Tibial artery (tissue), 4 donors: ENCODE measurements around the gene ATF7IP.
A peak's percentile ranks its signal among the peaks of the same experiment; 100 is the strongest.

Experiments
- DNase-seq, 2 donors: peaks; one replicate each; pipeline ENCODE4 v3.0.0-alpha.2; 2019
- H3K27ac ChIP-seq, 2 donors: fragments of 200-600 bp; sonication (generic) in 1 of 2; 1 replicate in 1 of 2; 2 replicates in 1 of 2; pipeline ENCODE4 v1.5.1; 2018 to 2019; ENCODE audit warnings: mild to moderate bottlenecking in 1 of 2
- H3K27me3 ChIP-seq, 2 donors: fragments of 200-600 bp; sonication (generic) in 1 of 2; one replicate each; pipeline versions ENCODE4 v1.5.1 to v1.6.0; 2016 to 2019
- H3K36me3 ChIP-seq, 3 donors: fragments of 200-600 bp; sonication (generic) in 2 of 3; one replicate each; pipeline ENCODE4 v1.5.1; 2016 to 2019; ENCODE audit warnings: mild to moderate bottlenecking in 2 of 3
- H3K4me1 ChIP-seq, 4 donors: fragments of 200-600 bp; sonication (generic) in 2 of 4; 1 replicate in 3 of 4; 2 replicates in 1 of 4; pipeline ENCODE4 v1.5.1; 2016 to 2019
- H3K4me3 ChIP-seq, 2 donors: fragments of 200-600 bp; sonication (generic) in 1 of 2; 1 replicate in 1 of 2; 2 replicates in 1 of 2; pipeline ENCODE4 v1.5.1; 2018 to 2019; ENCODE audit warnings: mild to moderate bottlenecking in 2 of 2
- H3K9me3 ChIP-seq, 3 donors: fragments of 200-600 bp; sonication (generic) in 1 of 3; one replicate each; pipeline ENCODE4 v1.5.1; 2016 to 2019
- intact Hi-C: fragments of 100-400 bp; cut with DNase I; formaldehyde crosslinking; loops from one replicate; pipeline ENCODE4 v1.15.0; 2023; ENCODE audit warnings: low total_unique reads
- TF ChIP-seq, protein P1 (sequence below), 2 experiments: fragments of 200-600 bp in 1 of 2; fragments of 450-650 bp in 1 of 2; IDR thresholded peaks; one replicate each; pipeline ENCODE4 v1.5.1; 2017 to 2019; ENCODE audit warnings: antibody characterized with exemption in 2 of 2, mild to moderate bottlenecking in 1 of 2, moderate library complexity in 1 of 2

Gene ATF7IP

DNA sequence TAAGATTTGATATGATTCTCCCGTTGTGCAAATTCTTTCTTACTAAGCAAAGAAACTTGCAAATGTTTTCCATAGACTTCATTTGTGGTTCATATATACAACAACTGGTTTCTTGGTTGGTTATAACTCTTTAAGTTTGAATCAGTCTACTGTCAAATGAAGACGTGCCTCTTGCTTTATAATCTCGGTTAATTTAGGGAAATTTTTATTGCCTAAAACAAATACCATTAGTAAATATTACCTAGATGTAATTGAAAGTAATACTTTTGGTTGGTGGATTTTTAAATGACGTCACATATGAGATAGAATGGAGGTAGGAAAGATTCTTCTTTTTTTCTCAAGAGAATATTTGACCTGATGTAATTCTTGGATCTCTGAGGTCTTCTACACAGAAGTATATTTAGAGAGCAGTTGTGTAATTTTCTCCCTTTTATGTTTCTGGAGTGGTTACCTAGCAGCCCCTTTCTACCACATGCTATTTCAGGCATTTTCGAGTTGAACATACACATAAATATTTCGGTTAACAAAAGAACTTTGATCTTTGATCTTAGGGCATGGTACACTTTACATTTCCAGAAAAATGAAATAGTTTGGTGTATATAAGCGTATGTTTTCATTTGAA lies 1.7 kb downstream of the ATF7IP start:
- no peaks in the 10 kb centered on the region for H3K27me3 ChIP-seq
- DNase-seq, result no peak
- no peaks in the 10 kb centered on the region for H3K36me3 ChIP-seq
- TF ChIP-seq, protein P1, sequence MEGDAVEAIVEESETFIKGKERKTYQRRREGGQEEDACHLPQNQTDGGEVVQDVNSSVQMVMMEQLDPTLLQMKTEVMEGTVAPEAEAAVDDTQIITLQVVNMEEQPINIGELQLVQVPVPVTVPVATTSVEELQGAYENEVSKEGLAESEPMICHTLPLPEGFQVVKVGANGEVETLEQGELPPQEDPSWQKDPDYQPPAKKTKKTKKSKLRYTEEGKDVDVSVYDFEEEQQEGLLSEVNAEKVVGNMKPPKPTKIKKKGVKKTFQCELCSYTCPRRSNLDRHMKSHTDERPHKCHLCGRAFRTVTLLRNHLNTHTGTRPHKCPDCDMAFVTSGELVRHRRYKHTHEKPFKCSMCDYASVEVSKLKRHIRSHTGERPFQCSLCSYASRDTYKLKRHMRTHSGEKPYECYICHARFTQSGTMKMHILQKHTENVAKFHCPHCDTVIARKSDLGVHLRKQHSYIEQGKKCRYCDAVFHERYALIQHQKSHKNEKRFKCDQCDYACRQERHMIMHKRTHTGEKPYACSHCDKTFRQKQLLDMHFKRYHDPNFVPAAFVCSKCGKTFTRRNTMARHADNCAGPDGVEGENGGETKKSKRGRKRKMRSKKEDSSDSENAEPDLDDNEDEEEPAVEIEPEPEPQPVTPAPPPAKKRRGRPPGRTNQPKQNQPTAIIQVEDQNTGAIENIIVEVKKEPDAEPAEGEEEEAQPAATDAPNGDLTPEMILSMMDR (IDR thresholded peaks at IDR 0.05), result no peak
- peak overlapping the region; percentile 65 to 71 for H3K4me3 ChIP-seq
- H3K4me1 ChIP-seq, result peaks cover 0 to 29% (median 2%) of the 10 kb centered on the region in 4 donors
- no peaks in the 10 kb centered on the region for H3K9me3 ChIP-seq
- peak overlapping the region; percentile 90 to 92 for H3K27ac ChIP-seq
- intact Hi-C loops, result no loop called here

DNA sequence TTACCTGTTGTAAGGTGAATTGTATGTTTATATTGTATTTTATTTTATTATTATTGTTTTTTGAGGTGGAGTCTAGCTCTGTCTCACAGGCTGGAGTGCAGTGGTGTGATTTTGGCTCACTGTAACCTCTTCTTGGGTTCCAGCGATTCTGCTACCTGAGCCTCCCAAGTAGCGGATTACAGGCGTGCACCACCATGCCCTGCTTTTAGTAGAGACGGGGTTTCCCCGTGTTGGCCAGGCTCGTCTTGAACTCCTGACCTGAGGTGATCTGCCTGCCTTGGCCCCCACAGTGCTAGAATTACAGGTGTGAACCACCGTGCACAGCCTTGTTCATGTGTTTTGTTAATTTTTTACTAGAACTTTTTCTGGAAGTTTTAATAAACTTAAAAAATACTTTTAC lies 3.8 kb downstream of the ATF7IP start:
- peaks cover 0 to 41% (median 2%) of the 10 kb centered on the region in 4 donors for H3K4me1 ChIP-seq
- H3K36me3 ChIP-seq, result no peaks in the 10 kb centered on the region
- no peak overlapping the region for H3K27ac ChIP-seq
- H3K27me3 ChIP-seq, result no peaks in the 10 kb centered on the region
- TF ChIP-seq, protein P1 (IDR thresholded peaks at IDR 0.05), result no peak
- intact Hi-C loops, result no loop called here
- no peak for DNase-seq
- H3K4me3 ChIP-seq, result no peak overlapping the region
- H3K9me3 ChIP-seq, result no peaks in the 10 kb centered on the region

- peaks cover 0 to 4% (median 0%) of the 10 kb centered on the region in 3 donors for H3K36me3 ChIP-seq
- no peaks in the 10 kb centered on the region for H3K27me3 ChIP-seq
- H3K9me3 ChIP-seq, result no peaks in the 10 kb centered on the region
- H3K4me1 ChIP-seq, result peaks cover 0 to 37% (median 3%) of the 10 kb centered on the region in 4 donors
- no peak overlapping the region for H3K4me3 ChIP-seq
- TF ChIP-seq, protein P1 (IDR thresholded peaks at IDR 0.05), result no peak
- no peak for DNase-seq
- peak overlapping the region in 1 of 2 donors; percentile 47 for H3K27ac ChIP-seq
- intact Hi-C loops, result no loop called here
Measured at GRCh38 chr12:14373217-14373616, 7.7 kb downstream of the ATF7IP start.

DNA sequence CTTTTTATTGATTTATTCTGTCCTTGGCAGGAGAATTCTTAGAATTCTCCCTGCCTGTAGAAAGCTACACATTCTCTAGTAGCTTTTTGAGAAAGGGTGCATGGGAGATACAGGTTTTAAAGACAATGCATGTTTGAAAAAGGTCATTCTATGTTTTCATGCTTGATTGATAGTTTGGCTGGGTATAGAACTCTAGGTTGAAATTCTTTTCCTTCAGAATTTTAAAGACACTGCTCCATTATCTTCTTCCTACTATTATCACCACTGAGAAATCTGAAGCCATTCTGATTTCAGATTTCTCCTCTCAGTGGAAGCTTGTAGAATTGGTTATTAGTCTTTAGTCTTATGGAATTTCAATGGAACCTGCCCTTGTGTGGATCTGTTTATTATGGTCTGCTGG lies 14.0 kb downstream of the ATF7IP start:
- H3K4me1 ChIP-seq, result peaks cover 0 to 25% (median 4%) of the 10 kb centered on the region in 4 donors
- TF ChIP-seq, protein P1 (IDR thresholded peaks at IDR 0.05), result no peak
- intact Hi-C loops, result no loop called here
- H3K4me3 ChIP-seq, result no peak overlapping the region
- peaks cover 0 to 20% (median 10%) of the 10 kb centered on the region in 3 donors for H3K9me3 ChIP-seq
- H3K27ac ChIP-seq, result no peak overlapping the region
- no peak for DNase-seq
- no peaks in the 10 kb centered on the region for H3K27me3 ChIP-seq
- peaks cover 4 to 13% (median 7%) of the 10 kb centered on the region in 3 donors for H3K36me3 ChIP-seq

DNA sequence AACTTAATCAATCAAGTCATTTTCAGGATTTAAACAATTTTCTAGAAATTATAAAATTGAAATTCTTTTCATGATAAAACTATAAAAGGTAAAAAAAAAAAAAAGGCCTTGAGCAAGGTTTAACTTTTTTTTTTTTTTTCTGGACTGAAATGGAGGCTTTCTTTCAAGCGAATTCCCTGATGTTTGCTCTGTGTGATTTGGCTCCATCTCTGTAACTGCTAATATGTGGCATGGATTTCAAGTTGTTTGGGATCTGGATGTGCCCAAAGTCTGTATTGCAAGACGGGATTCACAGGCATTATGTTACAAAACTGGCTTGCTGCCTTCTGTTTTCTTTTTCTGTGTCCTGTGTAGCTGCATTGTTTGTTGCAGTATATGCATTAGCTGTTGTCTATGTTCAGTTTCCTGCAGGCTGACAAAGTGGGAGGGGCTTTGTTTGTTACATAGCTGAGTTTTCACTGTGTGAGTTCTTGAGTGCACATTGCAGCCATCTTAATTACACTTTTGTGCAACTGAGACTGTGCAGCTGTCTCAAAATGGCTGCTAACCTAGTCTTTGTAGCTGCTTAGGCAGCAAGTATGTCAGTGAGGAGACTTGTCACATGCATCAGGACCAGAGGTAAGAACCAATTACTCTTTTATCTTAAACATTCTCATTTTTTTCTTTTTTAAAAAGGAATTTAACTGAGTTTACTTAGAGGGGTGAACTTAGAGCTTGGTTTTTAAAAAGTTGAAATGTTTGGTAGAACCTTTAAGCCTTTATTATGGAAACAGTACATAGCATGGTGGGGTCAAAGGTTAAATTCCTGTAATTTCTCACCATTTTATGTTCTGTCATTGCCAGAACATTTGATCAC lies 19.5 kb downstream of the ATF7IP start:
- Histone ChIP-seq H3K9me3 (peaks cover 0 to 11% (median 4%) of the 10 kb centered on the region in 3 donors), H3K4me1 (peaks cover 0 to 48% (median 7%) of the 10 kb centered on the region in 4 donors), H3K4me3 (peak overlapping the region; percentile 22 to 38), H3K27ac (peak overlapping the region; percentile 59 to 73), H3K27me3 (no peaks in the 10 kb centered on the region), H3K36me3 (peaks cover 0 to 5% (median 4%) of the 10 kb centered on the region in 3 donors)
- TF ChIP-seq, protein P1 (IDR thresholded peaks at IDR 0.05), result no peak
- peak; percentile 47 to 68 for DNase-seq
- intact Hi-C loops, result loop anchor here (10.0 kb wide), 1 partner anchor 130 kb away; no protein-coding TSS in a partner anchor
